HTERT RPE-1 (cell line): ENCODE measurements around the gene FOXA2.
"Not testable (repeated sequence)": the region's sequence is repeated elsewhere in the genome, so short reads cannot be mapped to it uniquely, and the experiment has no call there.

Experiments
- in situ Hi-C: fragments of 300-500 bp; cut with MboI; formaldehyde crosslinking; loops from 4 replicates; pipeline ENCODE4 v1.14.3; 2020; ENCODE audit warnings: low sequenced_read_pairs

The FOXA2 gene

DNA sequence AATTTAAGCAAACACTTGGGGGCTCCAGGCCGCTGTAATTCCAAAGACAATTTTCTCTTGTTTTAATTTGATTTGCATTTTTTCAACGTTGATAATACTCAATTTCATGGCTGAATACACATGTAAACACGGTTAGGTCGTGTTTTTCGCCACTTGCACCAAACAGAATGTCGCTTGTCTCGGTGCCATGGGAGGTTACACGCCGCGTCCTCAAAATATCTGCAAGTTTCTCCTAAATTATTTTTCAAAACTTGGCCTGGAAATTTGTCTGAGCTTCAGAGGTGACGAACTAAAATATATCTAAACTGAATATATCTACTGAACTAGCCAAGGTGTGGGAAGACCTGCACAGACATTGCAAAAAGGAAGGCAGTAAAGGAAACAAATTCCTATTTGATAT, 15.0 kb downstream of the FOXA2 start:
- in situ Hi-C loops = no loop called here

GRCh38 chr20:22568872-22569344, 15.5 kb downstream of the FOXA2 start:
- in situ Hi-C loops = no loop called here

- in situ Hi-C loops = no loop called here
These were observed 16.2 kb downstream of the FOXA2 start for GRCh38 chr20:22567944-22568871.

DNA sequence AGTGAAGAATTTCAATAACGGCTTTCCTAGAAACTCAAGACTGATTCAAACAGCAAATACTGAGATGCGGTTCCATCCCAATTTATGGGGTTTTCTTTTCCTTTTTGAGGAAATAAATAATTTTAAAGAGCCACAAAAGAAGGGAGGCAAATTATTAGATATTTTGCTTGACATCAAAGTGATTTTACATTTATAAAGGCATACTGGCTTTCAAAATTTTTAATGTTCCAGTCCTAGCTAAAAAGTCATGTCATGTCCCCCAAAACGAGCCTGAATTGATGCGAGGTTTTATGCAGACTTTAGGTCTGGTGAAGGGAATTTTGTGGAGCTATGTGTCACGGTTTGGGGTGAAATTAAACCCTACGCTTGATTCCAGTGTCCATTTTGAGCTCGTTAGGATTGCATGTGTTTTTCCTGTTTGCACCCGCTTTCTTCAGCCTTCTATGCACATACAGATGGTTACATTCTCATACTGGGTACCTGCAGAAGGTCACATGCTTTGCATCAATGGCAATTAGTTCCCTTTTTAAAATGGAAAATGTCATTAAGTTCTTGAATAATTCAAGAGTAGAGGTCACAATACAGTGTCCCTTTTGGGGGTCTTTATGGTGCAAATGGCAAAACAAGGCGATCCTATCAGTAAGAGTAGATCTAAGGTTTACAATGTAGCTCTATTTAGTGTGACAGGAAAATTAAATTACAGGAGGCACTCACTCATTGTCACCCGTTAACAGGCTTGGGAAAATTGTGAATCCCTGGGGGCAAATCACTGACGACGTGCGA, 17.3 kb downstream of the FOXA2 start:
- in situ Hi-C loops = no loop called here

DNA sequence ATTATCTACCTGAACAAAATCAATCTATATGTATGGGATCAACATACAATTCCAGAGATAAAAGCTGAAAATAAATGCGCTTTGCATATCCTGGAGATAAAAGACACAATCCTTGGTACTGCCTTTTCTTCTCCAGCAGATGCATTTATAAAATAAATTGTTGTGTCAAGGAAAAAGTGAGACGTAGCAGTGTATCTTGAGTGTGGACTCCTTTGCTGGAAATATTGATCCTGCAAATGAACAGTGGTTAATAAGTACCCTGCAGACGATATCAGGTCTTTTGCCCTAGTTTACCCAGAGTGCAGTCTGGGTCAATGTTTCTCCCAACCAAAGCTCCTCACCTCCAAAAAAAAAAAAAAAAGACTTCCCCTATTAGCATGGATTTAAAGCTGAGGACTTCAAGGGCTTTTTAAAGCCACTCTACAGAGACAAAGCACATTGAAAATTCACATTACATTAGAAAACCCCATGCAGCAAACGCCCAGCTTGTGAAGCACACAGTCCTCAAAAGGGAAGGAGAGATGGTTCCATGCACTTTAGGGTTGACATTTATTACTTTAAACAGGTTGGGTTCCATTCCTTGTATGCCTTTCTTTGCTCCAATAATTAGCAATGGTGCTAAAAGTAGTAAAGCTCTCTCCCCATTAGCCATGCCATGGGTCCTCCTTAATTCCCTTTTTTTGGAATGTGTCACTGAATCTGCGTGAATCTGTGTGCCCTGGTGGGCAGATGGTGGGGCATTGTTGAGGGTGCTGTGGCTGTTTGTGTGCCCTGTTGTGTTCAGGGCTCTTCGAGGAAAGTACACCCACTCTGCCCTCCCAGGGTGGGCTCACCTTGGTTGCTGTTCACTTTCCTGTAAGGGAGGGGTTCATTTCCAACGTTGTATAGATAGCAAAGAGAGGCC, 21.1 kb downstream of the FOXA2 start:
- in situ Hi-C loops = no loop called here

- in situ Hi-C loops = no loop called here
These were observed 21.8 kb downstream of the FOXA2 start for GRCh38 chr20:22562620-22563019.

- in situ Hi-C loops = no loop called here
These were observed 22.3 kb downstream of the FOXA2 start for GRCh38 chr20:22561965-22562577.

DNA sequence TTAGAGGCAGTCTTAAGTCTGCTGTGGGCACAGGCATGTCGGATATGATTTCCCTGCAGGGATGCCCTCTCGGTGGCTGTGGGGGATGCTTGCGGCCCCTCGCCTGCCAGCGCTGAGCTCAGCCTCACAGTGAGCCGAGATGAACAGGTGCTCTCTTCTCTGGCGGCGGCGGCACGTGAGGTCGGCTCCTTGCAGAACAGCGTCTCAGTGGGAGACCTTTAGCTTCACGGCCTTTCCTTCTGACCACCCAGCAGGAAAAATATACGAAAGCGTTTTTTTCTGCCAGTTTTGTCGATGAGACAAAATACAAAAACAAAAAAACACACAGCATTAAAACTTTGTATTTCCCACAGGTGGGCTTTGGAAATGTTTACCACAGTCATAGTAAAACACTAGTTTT, 23.6 kb downstream of the FOXA2 start:
- in situ Hi-C loops = no loop called here

- in situ Hi-C loops = no loop called here
These were observed 24.6 kb downstream of the FOXA2 start for GRCh38 chr20:22559711-22560318.

DNA sequence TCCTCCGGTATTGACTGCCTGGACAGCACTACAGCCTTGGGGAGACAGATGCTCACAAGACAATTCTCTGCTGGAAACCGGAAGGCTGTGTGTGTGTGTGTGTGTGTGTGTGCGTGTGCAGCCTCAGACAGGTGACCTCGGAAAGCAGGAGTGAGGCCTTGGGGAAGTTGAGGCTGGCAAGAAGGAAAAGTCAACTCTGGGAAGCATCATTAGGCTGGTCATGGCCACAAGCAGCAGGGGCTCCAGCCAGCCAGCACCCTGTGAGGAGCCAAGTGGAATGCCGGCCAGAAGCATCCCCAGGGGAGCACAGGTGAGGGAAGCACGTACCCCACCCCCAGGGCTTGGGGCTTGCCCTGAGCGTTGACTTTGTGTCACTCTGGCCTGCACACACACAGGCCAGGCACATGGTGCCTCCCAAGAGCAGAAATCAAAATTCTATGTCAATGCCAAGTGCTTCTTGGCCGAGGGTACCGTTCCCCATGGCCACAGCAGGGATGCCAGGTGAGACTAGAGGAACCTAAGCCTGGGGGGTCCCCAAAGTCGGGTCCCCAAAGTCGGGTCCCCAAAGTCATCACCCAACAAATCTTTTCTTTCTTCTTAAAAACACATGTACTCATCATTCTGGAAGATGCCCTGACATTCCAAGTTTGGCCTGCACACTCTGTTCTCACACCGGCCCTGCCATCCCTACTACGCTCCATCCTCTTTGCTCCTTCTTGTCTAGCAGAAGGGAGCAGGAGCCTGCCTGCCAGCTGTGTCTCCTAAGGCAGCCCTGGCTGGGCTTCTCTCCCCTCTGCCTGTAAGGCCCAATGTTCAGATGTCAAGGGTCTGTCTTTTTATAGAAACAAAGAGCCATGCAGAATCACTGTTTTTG, 26.7 kb downstream of the FOXA2 start:
- in situ Hi-C loops = no loop called here

GRCh38 chr20:22556565-22557056, 27.8 kb downstream of the FOXA2 start:
- in situ Hi-C loops = no loop called here

GRCh38 chr20:22555791-22556564, 28.4 kb downstream of the FOXA2 start:
- in situ Hi-C loops = no loop called here

GRCh38 chr20:22554391-22554790, 30.0 kb downstream of the FOXA2 start:
- in situ Hi-C loops = no loop called here

- in situ Hi-C loops = not testable (repeated sequence)
These were observed 33.9 kb downstream of the FOXA2 start for GRCh38 chr20:22550514-22550913.

DNA sequence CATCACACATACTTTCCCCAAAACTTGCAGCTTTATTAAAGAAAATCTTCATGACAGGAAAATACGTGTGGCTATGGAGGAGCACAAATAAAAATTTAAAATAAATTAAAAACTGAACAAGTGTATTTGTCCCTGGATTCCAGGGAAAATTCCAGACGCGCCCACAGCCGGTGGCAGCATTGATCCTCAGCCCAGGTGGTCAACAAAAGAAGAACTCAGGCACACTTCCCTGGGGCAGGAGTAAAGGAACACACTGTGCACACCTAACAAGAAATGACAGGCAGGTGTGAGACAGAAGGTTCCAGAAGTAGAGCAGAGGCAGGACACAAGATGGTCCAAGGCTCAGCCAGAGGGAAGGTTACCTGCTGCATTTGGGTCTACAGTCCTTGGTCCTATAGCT, 36.3 kb downstream of the FOXA2 start:
- in situ Hi-C loops = no loop called here

DNA sequence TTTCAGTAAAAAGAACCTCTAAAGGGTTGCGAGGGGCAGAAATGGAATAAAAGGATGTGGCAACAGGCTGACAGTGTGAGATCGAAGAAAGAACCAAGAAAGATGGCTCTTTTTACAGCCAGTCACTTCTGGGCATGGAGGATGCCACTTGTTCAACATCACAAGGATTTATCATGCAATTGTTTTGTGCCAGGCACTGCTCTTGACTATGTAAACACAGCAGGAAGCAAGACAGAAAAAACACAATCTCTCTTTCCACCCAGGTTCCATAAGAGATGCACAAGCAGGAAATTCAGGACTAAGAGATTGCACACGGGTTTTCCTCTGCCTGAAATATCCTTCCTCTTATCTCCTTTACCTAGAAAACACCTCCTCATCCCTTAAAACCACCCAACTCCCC, 38.0 kb downstream of the FOXA2 start:
- in situ Hi-C loops = no loop called here

DNA sequence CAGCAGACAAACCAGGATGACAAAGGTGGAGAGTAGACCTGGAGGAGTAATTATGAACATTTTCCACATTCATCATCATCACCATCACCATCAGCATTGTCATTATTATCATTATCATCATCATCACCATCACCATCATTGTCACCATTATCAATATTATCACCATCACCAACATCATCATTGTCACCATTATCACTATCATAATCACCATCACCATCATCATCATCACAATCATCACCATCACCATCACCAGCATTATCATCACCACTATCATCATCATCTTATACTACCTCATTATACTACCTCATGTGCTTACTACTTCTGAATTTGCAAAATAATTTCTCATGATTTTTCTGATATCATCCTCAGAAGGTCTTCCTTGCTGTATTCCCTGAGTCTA, 39.3 kb downstream of the FOXA2 start:
- in situ Hi-C loops = no loop called here

DNA sequence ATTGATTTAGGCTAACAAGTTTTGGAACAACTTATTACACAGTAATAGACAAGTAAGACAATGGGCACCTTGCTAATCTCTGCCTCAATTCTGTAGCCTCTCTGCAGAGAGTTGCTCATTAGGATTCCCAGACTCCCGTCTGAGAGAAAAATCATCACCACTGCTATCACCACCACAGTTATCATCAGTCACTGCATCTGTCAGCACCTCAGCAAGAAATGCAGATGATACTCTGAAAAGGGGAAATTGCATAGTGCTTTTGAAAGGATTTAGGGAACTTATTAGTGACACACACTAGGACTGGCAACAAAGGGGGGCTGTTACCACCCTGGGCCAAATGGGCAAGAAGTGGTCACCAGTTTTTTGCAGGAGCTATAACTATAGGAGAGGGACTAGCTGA, 39.9 kb downstream of the FOXA2 start:
- in situ Hi-C loops = no loop called here
